Measurements from ENCODE around the gene GPR15LG.

Gene GPR15LG

DNA sequence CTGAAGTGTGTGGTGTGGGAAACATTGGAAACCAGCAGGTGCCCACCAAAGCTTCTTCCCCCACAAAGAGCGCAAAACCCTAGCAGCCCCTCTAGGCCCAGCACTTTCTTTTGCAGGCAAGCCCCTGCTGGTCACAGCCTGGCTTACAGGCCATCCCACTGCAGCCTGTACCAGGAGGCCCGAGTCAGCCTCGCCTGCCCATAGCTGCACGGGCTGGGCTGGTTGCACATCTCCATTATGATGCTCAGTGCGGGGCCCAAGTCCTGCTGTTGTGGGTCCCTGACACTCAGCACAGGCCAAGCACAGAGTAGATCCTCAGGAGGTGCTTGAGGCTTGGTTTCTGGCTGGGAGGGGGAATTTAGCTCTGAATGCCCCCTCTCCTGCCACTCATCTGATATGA lies 28.7 kb downstream of the GPR15LG start:
- no peaks in the 10 kb centered on the region for H3F3A ChIP-seq (ENCODE audit: insufficient read depth)
- no peak overlapping the region for H2AFZ ChIP-seq (ENCODE audit: low read depth, low read length, severe bottlenecking)
- H3K9me3 ChIP-seq (ENCODE audit: insufficient read depth, low read length), result no peaks in the 10 kb centered on the region
- H3K36me3 ChIP-seq (ENCODE audit: low read length), result no peaks in the 10 kb centered on the region
- H3K9me2 ChIP-seq (replicated peaks; ENCODE audit: insufficient read depth, low read length), result no peaks in the 10 kb centered on the region
- no peaks in the 10 kb centered on the region for H4K20me1 ChIP-seq (ENCODE audit: low read depth, low read length)
- no peaks in the 10 kb centered on the region for H3K79me2 ChIP-seq (ENCODE audit: insufficient read depth, low read length)
- no peak overlapping the region for H3K9ac ChIP-seq (ENCODE audit: low read length)
- no peak overlapping the region for H3K27ac ChIP-seq (ENCODE audit: low read depth, low read length)
- H3K4me2 ChIP-seq (ENCODE audit: low read depth, low read length, poor library complexity, severe bottlenecking), result no peak overlapping the region
- no peak for TF ChIP-seq EZH2phosphoT487 (conservative IDR thresholded peaks at IDR 0.05; ENCODE audit: low read length)
- TF ChIP-seq, protein P1, sequence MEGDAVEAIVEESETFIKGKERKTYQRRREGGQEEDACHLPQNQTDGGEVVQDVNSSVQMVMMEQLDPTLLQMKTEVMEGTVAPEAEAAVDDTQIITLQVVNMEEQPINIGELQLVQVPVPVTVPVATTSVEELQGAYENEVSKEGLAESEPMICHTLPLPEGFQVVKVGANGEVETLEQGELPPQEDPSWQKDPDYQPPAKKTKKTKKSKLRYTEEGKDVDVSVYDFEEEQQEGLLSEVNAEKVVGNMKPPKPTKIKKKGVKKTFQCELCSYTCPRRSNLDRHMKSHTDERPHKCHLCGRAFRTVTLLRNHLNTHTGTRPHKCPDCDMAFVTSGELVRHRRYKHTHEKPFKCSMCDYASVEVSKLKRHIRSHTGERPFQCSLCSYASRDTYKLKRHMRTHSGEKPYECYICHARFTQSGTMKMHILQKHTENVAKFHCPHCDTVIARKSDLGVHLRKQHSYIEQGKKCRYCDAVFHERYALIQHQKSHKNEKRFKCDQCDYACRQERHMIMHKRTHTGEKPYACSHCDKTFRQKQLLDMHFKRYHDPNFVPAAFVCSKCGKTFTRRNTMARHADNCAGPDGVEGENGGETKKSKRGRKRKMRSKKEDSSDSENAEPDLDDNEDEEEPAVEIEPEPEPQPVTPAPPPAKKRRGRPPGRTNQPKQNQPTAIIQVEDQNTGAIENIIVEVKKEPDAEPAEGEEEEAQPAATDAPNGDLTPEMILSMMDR (IDR thresholded peaks at IDR 0.05; ENCODE audit: insufficient read depth, low read length, poor library complexity, severe bottlenecking), result no peak
- no peaks in the 10 kb centered on the region for H3K27me3 ChIP-seq (ENCODE audit: low read length)
- no peak overlapping the region for H3K4me3 ChIP-seq (ENCODE audit: insufficient read depth, low read length, poor library complexity, severe bottlenecking)

DNA sequence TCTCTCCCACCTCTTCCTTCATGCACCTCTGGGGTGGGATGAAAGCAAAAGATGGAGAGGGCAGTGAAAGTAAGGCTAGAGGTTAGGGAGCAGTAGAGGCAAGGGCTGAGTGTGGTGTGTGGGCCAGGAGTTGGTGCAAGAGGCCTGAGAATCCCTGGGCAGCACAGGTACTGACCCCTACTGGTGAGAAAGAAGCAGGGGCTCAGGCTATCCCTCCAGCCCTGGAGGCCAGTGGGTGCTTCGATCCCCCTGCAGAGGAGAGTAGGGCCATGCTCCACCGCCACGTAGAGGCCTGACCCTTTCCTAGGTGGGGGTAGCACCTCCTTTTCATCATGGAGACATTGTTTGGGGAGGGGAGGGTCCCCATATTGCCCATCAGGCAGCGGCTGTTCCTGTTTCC lies 30.5 kb downstream of the GPR15LG start:
- Histone ChIP-seq H3K27me3 (ENCODE audit: low read length) (no peaks in the 10 kb centered on the region), H2AFZ (ENCODE audit: low read depth, low read length, severe bottlenecking) (no peak overlapping the region), H3K9me2 (replicated peaks; ENCODE audit: insufficient read depth, low read length) (no peaks in the 10 kb centered on the region), H3F3A (ENCODE audit: insufficient read depth) (no peaks in the 10 kb centered on the region), H3K27ac (ENCODE audit: low read depth, low read length) (no peak overlapping the region), H4K20me1 (ENCODE audit: low read depth, low read length) (no peaks in the 10 kb centered on the region), H3K9ac (ENCODE audit: low read length) (no peak overlapping the region), H3K4me2 (ENCODE audit: low read depth, low read length, poor library complexity, severe bottlenecking) (no peak overlapping the region), H3K36me3 (ENCODE audit: low read length) (no peaks in the 10 kb centered on the region), H3K4me3 (ENCODE audit: insufficient read depth, low read length, poor library complexity, severe bottlenecking) (no peak overlapping the region), H3K79me2 (ENCODE audit: insufficient read depth, low read length) (no peaks in the 10 kb centered on the region), H3K9me3 (ENCODE audit: insufficient read depth, low read length) (no peaks in the 10 kb centered on the region)
- TF ChIP-seq, protein P1 (IDR thresholded peaks at IDR 0.05; ENCODE audit: insufficient read depth, low read length, poor library complexity, severe bottlenecking), result peak; percentile 19
- TF ChIP-seq EZH2phosphoT487 (conservative IDR thresholded peaks at IDR 0.05; ENCODE audit: low read length), result no peak

DNA sequence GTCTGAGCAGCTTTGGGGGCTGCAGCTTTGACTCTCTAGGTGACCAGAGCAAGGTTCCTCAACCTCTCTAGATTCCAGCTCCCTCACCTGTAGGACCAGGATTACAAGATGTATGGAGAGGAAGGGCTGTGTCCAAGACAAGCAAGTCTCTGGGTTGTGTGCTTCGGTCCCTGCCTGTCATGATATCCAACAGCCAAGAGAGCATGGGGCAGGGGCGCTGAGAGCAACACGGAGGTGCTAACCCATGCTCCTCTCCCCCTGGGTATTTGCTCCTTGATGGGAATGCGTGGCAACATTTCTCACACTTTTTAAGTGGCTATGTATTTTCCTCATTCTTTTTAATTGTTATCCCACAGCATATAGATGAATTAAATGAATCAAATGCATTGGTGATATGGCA lies 31.0 kb downstream of the GPR15LG start:
- Histone ChIP-seq H3K9ac (ENCODE audit: low read length) (no peak overlapping the region), H3K79me2 (ENCODE audit: insufficient read depth, low read length) (no peaks in the 10 kb centered on the region), H3K27ac (ENCODE audit: low read depth, low read length) (no peak overlapping the region), H3K4me3 (ENCODE audit: insufficient read depth, low read length, poor library complexity, severe bottlenecking) (no peak overlapping the region), H2AFZ (ENCODE audit: low read depth, low read length, severe bottlenecking) (no peak overlapping the region), H3K9me2 (replicated peaks; ENCODE audit: insufficient read depth, low read length) (no peaks in the 10 kb centered on the region), H3K9me3 (ENCODE audit: insufficient read depth, low read length) (no peaks in the 10 kb centered on the region), H4K20me1 (ENCODE audit: low read depth, low read length) (no peaks in the 10 kb centered on the region), H3K4me2 (ENCODE audit: low read depth, low read length, poor library complexity, severe bottlenecking) (no peak overlapping the region), H3F3A (ENCODE audit: insufficient read depth) (no peaks in the 10 kb centered on the region), H3K27me3 (ENCODE audit: low read length) (no peaks in the 10 kb centered on the region), H3K36me3 (ENCODE audit: low read length) (no peaks in the 10 kb centered on the region)
- TF ChIP-seq EZH2phosphoT487 (conservative IDR thresholded peaks at IDR 0.05; ENCODE audit: low read length), result no peak
- TF ChIP-seq, protein P1 (IDR thresholded peaks at IDR 0.05; ENCODE audit: insufficient read depth, low read length, poor library complexity, severe bottlenecking), result no peak

Data from SU-DHL-6 (cell line).